IMR-90 (cell line): ENCODE measurements around the gene OSGIN1.

ENCODE experiments used
- BHLHE40 ChIP-seq: fragments of 150-350 bp; IDR thresholded peaks from 2 replicates; pipeline ENCODE4 v1.6.1; 2016; ENCODE audit warnings: mild to moderate bottlenecking, low read depth, low read length
- CEBPB ChIP-seq: IDR thresholded peaks from 2 replicates; pipeline ENCODE4 v1.6.1; 2012; ENCODE audit warnings: low read depth, low read length, improper control_type of control experiment
- FOS ChIP-seq: fragments of 150-350 bp; IDR thresholded peaks from 2 replicates; pipeline ENCODE4 v1.6.1; 2016; ENCODE audit warnings: low read depth, low read length
- MAZ ChIP-seq: IDR thresholded peaks from 2 replicates; pipeline ENCODE4 v1.6.1; 2012; ENCODE audit warnings: low read depth, mild to moderate bottlenecking, low read length, improper control_type of control experiment, moderate library complexity, borderline replicate concordance
- MXI1 ChIP-seq: IDR thresholded peaks from 2 replicates; pipeline ENCODE4 v1.6.1; 2012; ENCODE audit warnings: low read depth, mild to moderate bottlenecking, low read length, moderate library complexity, borderline replicate concordance
- NFE2L2 ChIP-seq: fragments of 150-350 bp; IDR thresholded peaks from 2 replicates; pipeline ENCODE4 v1.6.1; 2016; ENCODE audit warnings: low read depth, mild to moderate bottlenecking, low read length
- POLR2A ChIP-seq: IDR thresholded peaks from 2 replicates; pipeline ENCODE4 v1.6.1; 2012; ENCODE audit warnings: mild to moderate bottlenecking, low read depth, low read length
- RAD21 ChIP-seq: IDR thresholded peaks from 2 replicates; pipeline ENCODE4 v1.6.1; 2012; ENCODE audit warnings: low read length, improper control_type of control experiment
- RCOR1 ChIP-seq: IDR thresholded peaks from 2 replicates; pipeline ENCODE4 v1.6.1; 2012; ENCODE audit warnings: mild to moderate bottlenecking, low read length, improper control_type of control experiment; ENCODE audit not compliant: insufficient replicate concordance
- SMC3 ChIP-seq: fragments of 150-350 bp; IDR thresholded peaks from 2 replicates; pipeline ENCODE4 v1.6.1; 2016; ENCODE audit warnings: low read depth, mild to moderate bottlenecking, antibody characterized with exemption, low read length, moderate library complexity
- TF ChIP-seq, protein P1 (sequence below): conservative IDR thresholded peaks from 2 replicates; pipeline ENCODE4 v1.5.1; 2012; ENCODE audit warnings: mild to moderate bottlenecking, low read depth, low read length, improper control_type of control experiment
- TF ChIP-seq, protein P2 (sequence below): fragments of 150-350 bp; IDR thresholded peaks from 2 replicates; pipeline ENCODE4 v1.6.1; 2017; ENCODE audit warnings: mild to moderate bottlenecking, antibody characterized with exemption, low read length, low read depth
- TF ChIP-seq, protein P3 (sequence below): fragments of 150-350 bp; IDR thresholded peaks from 2 replicates; pipeline ENCODE4 v1.6.1; 2016; ENCODE audit warnings: low read depth, mild to moderate bottlenecking, low read length, moderate library complexity, borderline replicate concordance

DNA sequence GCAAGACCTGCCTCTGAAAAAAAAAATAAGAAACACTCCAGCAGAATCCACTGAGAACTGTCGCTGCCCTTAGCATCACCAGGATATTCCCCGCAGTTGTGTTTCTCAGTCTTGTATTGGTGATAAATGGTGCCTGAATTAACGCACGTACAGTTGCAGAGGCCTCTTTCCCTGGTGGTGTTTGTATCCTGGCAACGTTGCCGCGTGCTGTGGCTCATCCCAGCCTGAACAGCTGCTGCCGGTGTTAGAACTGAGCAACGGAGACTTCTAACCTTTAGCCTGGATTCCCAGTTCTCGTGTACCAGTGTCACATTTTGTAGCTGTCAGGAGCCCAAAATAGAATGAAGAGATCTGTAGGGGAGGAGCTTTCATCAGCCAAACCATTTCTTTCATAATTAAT lies 49.3 kb upstream of the OSGIN1 start:
- TF ChIP-seq CEBPB (no peak), RAD21 (no peak), POLR2A (no peak), MXI1 (no peak), MAZ (no peak), FOS (no peak), BHLHE40 (0 out of 2 replicates have a peak, but pooled peaks have one; percentile 24), SMC3 (no peak), NFE2L2 (no peak), RCOR1 (no peak)
- TF ChIP-seq, protein P1, sequence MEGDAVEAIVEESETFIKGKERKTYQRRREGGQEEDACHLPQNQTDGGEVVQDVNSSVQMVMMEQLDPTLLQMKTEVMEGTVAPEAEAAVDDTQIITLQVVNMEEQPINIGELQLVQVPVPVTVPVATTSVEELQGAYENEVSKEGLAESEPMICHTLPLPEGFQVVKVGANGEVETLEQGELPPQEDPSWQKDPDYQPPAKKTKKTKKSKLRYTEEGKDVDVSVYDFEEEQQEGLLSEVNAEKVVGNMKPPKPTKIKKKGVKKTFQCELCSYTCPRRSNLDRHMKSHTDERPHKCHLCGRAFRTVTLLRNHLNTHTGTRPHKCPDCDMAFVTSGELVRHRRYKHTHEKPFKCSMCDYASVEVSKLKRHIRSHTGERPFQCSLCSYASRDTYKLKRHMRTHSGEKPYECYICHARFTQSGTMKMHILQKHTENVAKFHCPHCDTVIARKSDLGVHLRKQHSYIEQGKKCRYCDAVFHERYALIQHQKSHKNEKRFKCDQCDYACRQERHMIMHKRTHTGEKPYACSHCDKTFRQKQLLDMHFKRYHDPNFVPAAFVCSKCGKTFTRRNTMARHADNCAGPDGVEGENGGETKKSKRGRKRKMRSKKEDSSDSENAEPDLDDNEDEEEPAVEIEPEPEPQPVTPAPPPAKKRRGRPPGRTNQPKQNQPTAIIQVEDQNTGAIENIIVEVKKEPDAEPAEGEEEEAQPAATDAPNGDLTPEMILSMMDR: no peak
- TF ChIP-seq, protein P2, sequence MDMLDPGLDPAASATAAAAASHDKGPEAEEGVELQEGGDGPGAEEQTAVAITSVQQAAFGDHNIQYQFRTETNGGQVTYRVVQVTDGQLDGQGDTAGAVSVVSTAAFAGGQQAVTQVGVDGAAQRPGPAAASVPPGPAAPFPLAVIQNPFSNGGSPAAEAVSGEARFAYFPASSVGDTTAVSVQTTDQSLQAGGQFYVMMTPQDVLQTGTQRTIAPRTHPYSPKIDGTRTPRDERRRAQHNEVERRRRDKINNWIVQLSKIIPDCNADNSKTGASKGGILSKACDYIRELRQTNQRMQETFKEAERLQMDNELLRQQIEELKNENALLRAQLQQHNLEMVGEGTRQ: no peak
- TF ChIP-seq, protein P3, sequence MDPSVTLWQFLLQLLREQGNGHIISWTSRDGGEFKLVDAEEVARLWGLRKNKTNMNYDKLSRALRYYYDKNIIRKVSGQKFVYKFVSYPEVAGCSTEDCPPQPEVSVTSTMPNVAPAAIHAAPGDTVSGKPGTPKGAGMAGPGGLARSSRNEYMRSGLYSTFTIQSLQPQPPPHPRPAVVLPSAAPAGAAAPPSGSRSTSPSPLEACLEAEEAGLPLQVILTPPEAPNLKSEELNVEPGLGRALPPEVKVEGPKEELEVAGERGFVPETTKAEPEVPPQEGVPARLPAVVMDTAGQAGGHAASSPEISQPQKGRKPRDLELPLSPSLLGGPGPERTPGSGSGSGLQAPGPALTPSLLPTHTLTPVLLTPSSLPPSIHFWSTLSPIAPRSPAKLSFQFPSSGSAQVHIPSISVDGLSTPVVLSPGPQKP: no peak
